ENCODE results near the gene DPYSL5. TPM values are rescaled to one million over a fixed set of nuclear protein-coding genes. Genes with fewer than 3 reads are reported as not detected.

The DPYSL5 gene
- total RNA-seq, 1 donor from 2014 or later = 201 TPM

DNA sequence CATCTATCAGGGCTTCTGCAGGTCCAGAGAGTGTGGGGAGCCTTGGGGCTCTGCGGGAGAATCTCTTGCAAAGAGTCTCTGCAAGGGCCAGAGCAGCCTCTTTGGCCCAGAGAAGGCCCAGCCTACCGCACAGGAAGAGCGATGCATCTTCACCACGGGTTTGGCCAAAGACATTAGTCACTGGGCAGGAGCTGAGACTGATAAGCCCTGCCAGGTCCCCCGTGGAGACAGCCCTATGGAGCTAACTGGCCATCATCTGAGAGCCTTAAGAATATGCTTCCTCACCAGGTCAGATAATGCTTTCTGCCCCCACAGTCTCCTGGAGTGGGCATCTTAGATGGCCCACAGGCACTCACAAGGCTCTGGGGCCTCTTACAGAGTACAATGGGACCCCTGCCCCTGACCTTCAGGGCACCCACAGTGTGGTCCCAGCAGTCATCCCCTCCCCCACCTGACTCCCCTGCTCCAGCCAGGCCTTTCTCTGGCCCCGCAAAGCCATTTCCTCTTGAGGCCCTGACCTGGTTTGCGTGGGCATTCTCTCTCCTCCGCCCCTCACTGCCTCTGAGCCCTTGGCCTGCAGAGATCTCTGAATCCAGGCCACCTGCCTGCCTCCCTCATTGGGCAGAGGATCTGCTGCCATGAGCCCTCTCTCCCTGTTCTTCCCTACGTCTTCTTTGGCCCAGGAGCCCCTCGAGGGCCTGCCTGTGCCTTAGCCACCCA lies 90.6 kb downstream of the DPYSL5 start:
- Mint-ChIP-seq H3K9me3 (no peaks in the 10 kb centered on the region), H3K27ac (ENCODE audit: unreplicated experiment) (peak overlapping the region; percentile 89), H3K4me3 (no peak overlapping the region), H3K27me3 (ENCODE audit: low read depth) (no peaks in the 10 kb centered on the region), H3K4me1 (peaks cover 12% of the 10 kb centered on the region), H3K36me3 (ENCODE audit: low read depth) (peaks cover 18% of the 10 kb centered on the region)
- TF ChIP-seq, protein P1, sequence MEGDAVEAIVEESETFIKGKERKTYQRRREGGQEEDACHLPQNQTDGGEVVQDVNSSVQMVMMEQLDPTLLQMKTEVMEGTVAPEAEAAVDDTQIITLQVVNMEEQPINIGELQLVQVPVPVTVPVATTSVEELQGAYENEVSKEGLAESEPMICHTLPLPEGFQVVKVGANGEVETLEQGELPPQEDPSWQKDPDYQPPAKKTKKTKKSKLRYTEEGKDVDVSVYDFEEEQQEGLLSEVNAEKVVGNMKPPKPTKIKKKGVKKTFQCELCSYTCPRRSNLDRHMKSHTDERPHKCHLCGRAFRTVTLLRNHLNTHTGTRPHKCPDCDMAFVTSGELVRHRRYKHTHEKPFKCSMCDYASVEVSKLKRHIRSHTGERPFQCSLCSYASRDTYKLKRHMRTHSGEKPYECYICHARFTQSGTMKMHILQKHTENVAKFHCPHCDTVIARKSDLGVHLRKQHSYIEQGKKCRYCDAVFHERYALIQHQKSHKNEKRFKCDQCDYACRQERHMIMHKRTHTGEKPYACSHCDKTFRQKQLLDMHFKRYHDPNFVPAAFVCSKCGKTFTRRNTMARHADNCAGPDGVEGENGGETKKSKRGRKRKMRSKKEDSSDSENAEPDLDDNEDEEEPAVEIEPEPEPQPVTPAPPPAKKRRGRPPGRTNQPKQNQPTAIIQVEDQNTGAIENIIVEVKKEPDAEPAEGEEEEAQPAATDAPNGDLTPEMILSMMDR (conservative IDR thresholded peaks at IDR 0.05) = no peak
- DNase-seq (ENCODE audit: low read depth, low spot score) = no peak

DNA sequence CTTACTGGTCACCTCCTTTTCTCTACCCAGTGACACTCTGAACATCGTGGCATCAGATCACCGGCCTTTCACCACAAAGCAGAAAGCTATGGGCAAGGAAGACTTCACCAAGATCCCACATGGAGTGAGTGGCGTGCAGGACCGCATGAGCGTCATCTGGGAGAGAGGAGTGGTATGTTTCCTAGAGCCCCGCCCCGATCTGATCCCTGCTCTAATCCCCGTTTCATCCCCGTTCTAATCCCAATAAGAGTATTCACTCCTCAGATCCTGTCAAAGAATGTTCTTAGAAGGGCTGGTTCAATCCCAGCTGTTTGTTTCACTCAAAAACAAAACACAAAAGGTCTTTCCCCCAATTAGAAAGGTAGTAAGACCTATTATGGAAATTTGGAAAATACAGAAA lies 92.1 kb downstream of the DPYSL5 start:
- Mint-ChIP-seq H3K4me1 (peaks cover 12% of the 10 kb centered on the region), H3K27ac (ENCODE audit: unreplicated experiment) (peak overlapping the region; percentile 91), H3K4me3 (no peak overlapping the region), H3K9me3 (no peaks in the 10 kb centered on the region), H3K27me3 (ENCODE audit: low read depth) (no peaks in the 10 kb centered on the region), H3K36me3 (ENCODE audit: low read depth) (peaks cover 17% of the 10 kb centered on the region)
- DNase-seq (ENCODE audit: low read depth, low spot score) = no peak
- TF ChIP-seq, protein P1 (conservative IDR thresholded peaks at IDR 0.05) = no peak

DNA sequence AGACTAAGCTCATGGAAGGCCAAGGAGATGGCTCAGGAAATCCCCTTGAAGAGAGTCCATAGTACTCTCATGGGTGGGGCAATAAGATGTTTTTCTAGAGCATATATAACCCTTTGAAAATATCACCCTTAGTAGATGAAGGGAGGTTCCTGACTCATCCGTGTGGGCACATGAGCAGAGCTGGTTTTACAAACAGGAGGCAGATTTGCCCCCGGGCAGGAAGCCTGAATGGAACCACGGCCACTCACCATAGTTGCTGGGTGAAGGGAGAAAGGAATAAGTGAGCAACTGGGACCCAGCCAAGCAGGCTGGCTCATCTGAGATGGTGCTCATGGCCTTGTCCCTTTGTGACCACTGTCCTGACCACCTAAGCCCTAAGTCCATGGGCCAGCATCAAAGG lies 93.6 kb downstream of the DPYSL5 start:
- Mint-ChIP-seq H3K9me3 (no peaks in the 10 kb centered on the region), H3K27me3 (ENCODE audit: low read depth) (no peaks in the 10 kb centered on the region), H3K4me1 (peaks cover 12% of the 10 kb centered on the region), H3K27ac (ENCODE audit: unreplicated experiment) (no peak overlapping the region), H3K36me3 (ENCODE audit: low read depth) (peaks cover 20% of the 10 kb centered on the region), H3K4me3 (no peak overlapping the region)
- DNase-seq (ENCODE audit: low read depth, low spot score) = no peak
- TF ChIP-seq, protein P1 (conservative IDR thresholded peaks at IDR 0.05) = no peak

DNA sequence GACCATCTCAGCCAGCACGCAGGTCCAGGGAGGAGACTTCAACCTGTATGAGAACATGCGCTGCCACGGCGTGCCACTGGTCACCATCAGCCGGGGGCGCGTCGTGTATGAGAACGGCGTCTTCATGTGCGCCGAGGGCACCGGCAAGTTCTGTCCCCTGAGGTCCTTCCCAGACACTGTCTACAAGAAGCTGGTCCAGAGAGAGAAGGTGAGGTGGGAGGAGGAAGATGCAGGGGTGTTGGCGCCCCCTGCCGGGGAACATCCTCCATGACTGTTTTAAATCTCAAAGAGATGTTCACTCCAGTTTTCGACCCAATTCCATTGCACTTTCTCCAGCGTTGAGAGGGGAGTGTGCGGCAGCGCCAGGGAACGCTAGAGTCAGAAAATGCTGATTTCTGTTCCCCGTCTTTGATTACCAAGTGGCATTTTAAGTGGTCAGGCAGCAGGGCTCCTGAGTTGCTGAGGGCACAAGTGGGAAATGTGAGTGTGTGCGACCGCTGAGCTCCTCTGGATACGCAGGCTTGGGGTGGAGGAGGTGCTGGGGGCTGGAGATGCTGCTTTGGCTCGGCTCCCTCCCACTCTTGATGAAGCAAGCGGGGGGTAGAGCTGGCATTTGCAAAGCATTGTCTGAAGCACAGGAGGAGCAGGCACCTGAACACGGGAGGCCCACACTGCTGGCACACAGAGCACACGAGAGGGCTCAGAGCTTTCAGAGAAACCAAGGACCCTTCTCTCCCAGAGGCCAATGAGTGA lies 94.8 kb downstream of the DPYSL5 start:
- H3K4me3 Mint-ChIP-seq = peak overlapping the region; percentile 49
- TF ChIP-seq, protein P1 (conservative IDR thresholded peaks at IDR 0.05) = peak; percentile 92
- H3K27me3 Mint-ChIP-seq (ENCODE audit: low read depth) = no peaks in the 10 kb centered on the region
- DNase-seq (ENCODE audit: low read depth, low spot score) = peak; percentile 74
- H3K27ac Mint-ChIP-seq (ENCODE audit: unreplicated experiment) = no peak overlapping the region
- peaks cover 12% of the 10 kb centered on the region for H3K4me1 Mint-ChIP-seq
- H3K36me3 Mint-ChIP-seq (ENCODE audit: low read depth) = peaks cover 20% of the 10 kb centered on the region
- H3K9me3 Mint-ChIP-seq = no peaks in the 10 kb centered on the region

DNA sequence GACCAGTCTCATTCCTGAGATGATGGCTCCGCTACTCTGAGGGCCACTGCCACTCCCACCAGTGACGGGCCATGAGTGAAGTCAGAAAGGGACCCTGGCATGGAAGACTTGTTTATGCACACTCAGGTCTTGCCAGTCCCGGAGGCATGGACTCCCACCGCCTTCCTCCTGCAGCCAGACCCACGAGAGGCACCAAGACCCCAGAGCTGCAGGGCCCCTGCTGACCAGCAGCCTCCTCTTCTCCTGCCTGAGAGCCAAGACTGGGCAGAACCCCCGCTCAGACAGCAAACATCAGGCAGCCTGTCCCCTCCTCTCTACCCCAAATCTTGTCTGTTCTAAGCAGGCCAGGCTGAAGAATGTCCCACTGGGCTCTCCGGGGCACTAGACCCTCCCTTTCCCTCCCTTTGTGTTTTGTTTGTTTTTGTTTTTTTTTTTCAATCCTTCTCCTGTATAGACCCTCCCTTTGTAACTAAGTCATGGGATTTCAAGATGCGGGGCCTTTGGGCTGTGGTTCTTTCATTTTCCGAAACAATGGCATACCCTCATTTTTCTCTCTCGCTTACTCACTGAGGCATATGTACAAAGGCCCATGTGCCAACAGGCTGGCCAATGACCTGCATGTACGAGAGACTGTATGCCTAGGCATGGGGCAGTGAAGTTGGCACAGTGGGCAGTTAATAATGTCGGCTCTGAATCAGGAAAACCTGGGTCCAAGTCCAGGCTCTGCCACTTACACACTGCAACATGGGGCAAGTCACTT lies 98.2 kb downstream of the DPYSL5 start:
- DNase-seq (ENCODE audit: low read depth, low spot score) = no peak
- no peaks in the 10 kb centered on the region for H3K9me3 Mint-ChIP-seq
- H3K36me3 Mint-ChIP-seq (ENCODE audit: low read depth) = peaks cover 24% of the 10 kb centered on the region
- H3K27ac Mint-ChIP-seq (ENCODE audit: unreplicated experiment) = no peak overlapping the region
- peaks cover 6% of the 10 kb centered on the region for H3K4me1 Mint-ChIP-seq
- no peak overlapping the region for H3K4me3 Mint-ChIP-seq
- TF ChIP-seq, protein P1 (conservative IDR thresholded peaks at IDR 0.05) = no peak
- H3K27me3 Mint-ChIP-seq (ENCODE audit: low read depth) = no peaks in the 10 kb centered on the region
